Measurements from ENCODE around the gene ART1. TPM values are rescaled to one million over a fixed set of nuclear protein-coding genes. Genes with fewer than 3 reads are reported as not detected.

ART1 gene
- total RNA-seq, 2 donors from 2014 or later: not detected

DNA sequence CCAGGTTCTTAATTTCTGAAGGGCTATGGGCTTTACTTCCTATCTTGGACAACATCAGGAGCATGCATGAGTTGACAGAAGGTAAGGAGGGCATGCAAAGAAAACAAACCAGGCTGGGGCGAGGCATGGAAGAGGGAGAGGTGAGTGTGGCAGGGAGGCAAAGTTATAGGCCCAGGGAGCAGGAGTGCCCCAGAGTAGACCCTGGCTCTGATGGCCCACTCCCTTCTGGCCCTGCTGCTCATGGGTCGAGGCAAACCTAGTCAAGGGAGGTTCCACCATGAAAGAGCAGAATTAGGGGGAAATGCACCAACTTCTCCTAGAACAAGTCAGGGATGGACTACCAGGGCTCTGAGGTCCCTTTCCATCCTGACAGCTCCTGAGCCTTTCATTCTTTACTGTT lies 16.0 kb downstream of the ART1 start:
- Mint-ChIP-seq H3K4me3 (no peak overlapping the region), H3K36me3 (ENCODE audit: low read depth) (peaks cover 7% of the 10 kb centered on the region), H3K27me3 (peaks cover 12% of the 10 kb centered on the region), H3K4me1 (peaks cover 2% of the 10 kb centered on the region), H3K27ac (no peak overlapping the region)
- DNase-seq (no peak), ATAC-seq (no peak)
- H3K9me3 ChIP-seq (ENCODE audit: control insufficient read depth, low read length, poor library complexity, severe bottlenecking): no peaks in the 10 kb centered on the region

DNA sequence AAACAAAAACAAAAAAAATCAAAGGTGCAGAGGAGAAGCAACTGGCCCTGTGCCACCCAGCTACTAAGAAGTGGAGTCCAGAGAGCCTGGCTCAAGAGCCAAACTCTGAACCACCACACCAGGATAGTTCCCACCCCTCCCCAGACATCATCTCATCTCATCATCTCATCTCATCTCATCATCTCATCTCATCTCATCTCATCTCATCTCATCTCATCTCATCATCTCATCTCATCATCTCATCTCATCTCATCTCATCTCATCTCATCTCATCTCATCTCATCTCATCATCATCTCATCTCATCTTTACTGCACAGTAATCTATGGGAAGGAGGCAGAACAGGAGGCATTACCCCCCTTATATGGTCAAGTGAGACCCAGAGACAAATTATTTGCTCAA lies 17.9 kb downstream of the ART1 start:
- no peak for ATAC-seq
- Mint-ChIP-seq H3K27me3 (peaks cover 4% of the 10 kb centered on the region), H3K27ac (no peak overlapping the region), H3K4me1 (peaks cover 2% of the 10 kb centered on the region), H3K4me3 (no peak overlapping the region), H3K36me3 (ENCODE audit: low read depth) (peaks cover 7% of the 10 kb centered on the region)
- DNase-seq: no peak
- no peaks in the 10 kb centered on the region for H3K9me3 ChIP-seq (ENCODE audit: control insufficient read depth, low read length, poor library complexity, severe bottlenecking)

DNA sequence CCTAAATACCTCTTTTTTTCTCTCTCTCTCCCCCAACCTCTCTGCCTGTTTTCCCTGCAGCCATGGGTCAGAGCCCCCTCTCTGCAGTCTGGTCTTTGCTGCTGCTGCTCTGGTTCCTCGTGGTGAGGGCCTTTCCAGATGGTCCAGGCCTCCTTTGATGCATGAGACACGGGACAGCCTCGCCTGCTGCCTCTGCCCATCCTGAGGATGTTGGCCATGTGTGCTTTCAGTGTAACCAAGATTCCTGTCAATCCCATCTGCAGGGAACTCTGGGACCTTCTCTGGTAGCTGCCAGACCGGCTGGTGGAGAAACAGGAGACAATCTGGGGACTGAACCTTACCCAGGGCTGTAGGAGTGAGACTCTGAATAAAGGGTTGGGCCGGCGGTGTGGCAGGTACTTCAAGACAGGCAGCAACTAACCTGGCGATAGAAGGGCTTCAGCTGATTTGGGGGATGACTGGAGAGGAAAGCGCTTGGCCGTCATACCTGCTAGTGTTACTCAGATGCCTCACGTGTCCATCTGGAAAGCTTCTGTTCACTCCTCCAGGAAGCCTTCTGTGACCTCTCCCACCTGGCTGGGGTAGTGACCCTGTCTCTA lies 19.2 kb downstream of the ART1 start:
- Mint-ChIP-seq H3K36me3 (ENCODE audit: low read depth) (peaks cover 7% of the 10 kb centered on the region), H3K4me1 (peaks cover 2% of the 10 kb centered on the region), H3K27me3 (no peaks in the 10 kb centered on the region), H3K27ac (no peak overlapping the region), H3K4me3 (no peak overlapping the region)
- DNase-seq: no peak
- H3K9me3 ChIP-seq (ENCODE audit: control insufficient read depth, low read length, poor library complexity, severe bottlenecking): no peaks in the 10 kb centered on the region
- ATAC-seq: no peak

DNA sequence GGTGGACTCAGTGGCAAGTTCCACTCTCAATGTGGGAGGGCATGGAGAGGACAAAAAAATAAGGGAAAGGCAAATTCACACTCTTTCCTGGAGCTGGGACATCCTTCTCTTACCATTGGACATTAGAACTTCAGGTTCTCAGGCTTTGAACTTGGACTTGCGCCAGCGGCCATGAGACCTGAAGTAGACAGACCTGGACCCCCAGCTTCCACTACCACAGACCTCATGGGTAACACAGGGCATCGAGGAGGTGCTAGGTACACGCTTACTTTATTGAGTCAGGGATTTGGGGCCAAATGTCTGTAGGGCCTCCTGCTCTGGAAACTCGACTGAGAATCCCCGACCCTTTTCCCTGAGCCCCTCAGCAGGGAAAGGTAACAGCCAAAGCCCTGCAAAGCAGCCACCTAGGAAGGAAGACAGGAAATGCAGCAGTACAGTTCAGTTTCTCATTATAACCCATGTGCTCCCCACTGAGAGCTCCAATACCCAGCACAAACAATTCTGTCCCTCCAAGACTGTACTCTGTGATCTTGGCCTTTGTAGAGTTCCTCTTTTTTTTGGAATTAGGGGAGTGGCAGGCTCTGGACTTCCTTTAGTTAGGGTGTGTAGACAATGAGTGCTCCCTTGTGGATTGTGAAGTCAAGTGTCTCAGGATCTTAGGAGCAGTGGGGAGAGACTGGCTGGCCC lies 20.6 kb downstream of the ART1 start:
- ATAC-seq (no peak), DNase-seq (no peak)
- no peak overlapping the region for H3K27ac Mint-ChIP-seq
- H3K27me3 Mint-ChIP-seq: no peaks in the 10 kb centered on the region
- no peak overlapping the region for H3K4me3 Mint-ChIP-seq
- peaks cover 2% of the 10 kb centered on the region for H3K4me1 Mint-ChIP-seq
- peaks cover 10% of the 10 kb centered on the region for H3K36me3 Mint-ChIP-seq (ENCODE audit: low read depth)
- no peaks in the 10 kb centered on the region for H3K9me3 ChIP-seq (ENCODE audit: control insufficient read depth, low read length, poor library complexity, severe bottlenecking)

DNA sequence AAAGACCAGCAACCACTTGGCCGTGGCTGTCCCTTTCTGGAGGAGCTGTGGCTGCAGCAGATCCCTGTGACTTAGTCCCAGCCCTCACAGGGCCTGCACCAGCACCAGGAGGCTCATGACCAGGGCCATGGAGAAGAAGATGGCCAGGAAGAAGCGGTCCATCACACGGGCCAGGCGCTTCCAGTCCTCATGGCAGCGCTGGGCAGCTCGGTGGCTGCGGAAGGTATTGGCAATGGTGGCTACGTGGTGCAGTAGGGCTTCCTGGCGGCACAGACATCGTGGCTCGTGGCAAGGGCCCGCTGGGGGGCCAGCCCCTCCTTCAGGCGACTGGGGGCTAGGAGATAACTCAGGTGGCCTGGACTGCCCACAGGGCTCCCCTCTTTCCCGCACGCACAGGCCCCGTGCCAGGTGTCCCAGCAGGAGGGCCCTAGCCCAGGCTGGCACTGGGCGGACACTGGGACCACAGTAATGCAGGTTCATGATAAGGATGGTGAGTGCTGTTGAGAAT lies 21.1 kb downstream of the ART1 start:
- Mint-ChIP-seq H3K4me3 (no peak overlapping the region), H3K4me1 (peaks cover 2% of the 10 kb centered on the region), H3K27me3 (no peaks in the 10 kb centered on the region), H3K27ac (no peak overlapping the region), H3K36me3 (ENCODE audit: low read depth) (peaks cover 16% of the 10 kb centered on the region)
- DNase-seq (no peak), ATAC-seq (no peak)
- H3K9me3 ChIP-seq (ENCODE audit: control insufficient read depth, low read length, poor library complexity, severe bottlenecking): no peaks in the 10 kb centered on the region

DNA sequence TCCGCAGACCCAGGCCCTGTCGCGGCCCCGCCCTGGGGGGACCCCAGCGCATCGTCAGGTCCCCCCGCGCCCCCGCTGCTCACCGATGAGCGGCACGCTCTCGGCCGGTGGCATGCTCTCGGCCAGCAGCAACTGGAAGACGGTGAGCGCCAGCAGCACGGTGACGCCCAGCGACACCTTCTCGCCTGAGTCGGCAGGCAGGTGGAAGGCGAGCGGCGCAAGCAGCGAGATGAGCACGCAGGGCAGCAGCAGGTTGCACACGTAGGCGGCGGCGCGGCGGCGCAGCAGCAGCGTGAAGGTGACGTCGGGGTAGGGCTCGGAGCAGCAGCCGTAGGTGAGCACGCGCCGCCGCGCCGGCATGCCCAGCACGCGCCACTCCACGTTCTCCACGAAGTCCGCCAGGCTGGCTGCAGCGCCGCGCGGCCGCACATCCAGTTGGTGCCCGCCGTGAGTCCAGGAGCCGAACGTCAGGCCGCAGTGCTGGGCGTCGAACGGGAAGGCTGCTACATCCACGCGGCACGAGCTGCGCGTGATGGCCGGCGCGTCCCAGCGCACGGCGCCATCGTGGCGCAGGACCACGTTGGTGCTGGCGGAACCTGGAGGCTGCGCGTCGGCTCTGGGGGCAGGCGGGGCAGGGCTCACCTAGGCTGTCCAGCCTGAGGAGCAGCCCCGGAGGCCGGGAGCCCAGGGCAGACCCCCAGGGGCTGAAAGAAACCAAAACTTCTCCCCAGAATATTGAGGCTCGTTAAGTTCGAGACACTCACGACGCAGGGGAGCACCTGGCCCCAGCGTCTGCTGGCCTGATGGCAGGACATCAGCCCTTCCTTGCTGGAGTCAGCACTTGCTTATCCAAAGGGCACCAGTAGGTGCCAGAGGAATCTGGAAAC lies 22.5 kb downstream of the ART1 start:
- no peak for ATAC-seq
- Mint-ChIP-seq H3K36me3 (ENCODE audit: low read depth) (peaks cover 20% of the 10 kb centered on the region), H3K4me1 (peaks cover 4% of the 10 kb centered on the region), H3K4me3 (no peak overlapping the region), H3K27ac (no peak overlapping the region), H3K27me3 (no peaks in the 10 kb centered on the region)
- H3K9me3 ChIP-seq (ENCODE audit: control insufficient read depth, low read length, poor library complexity, severe bottlenecking): no peaks in the 10 kb centered on the region
- no peak for DNase-seq

DNA sequence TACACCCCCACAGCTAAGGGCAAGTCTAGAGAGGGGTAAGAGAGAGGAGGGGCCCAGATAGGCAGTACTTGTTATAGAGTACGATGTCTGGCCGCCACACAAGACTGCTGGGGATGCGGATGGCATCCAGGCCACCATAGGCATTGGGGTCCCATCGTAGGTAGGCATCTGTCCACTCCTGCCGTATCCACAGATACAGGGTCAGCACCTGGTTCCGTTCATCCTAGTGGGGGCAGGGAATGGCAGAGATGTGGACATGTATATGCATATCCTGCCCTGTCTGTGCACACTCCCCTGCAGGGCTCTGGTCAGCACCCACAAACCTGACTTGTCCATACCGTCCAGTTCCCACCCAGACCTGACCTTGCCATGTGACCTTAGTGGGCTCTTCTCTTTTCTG lies 24.2 kb downstream of the ART1 start:
- H3K36me3 Mint-ChIP-seq (ENCODE audit: low read depth): peaks cover 20% of the 10 kb centered on the region
- H3K27me3 Mint-ChIP-seq: no peaks in the 10 kb centered on the region
- no peak for DNase-seq
- H3K27ac Mint-ChIP-seq: no peak overlapping the region
- no peak overlapping the region for H3K4me3 Mint-ChIP-seq
- H3K4me1 Mint-ChIP-seq: peaks cover 6% of the 10 kb centered on the region
- no peak for ATAC-seq
- H3K9me3 ChIP-seq (ENCODE audit: control insufficient read depth, low read length, poor library complexity, severe bottlenecking): no peaks in the 10 kb centered on the region

DNA sequence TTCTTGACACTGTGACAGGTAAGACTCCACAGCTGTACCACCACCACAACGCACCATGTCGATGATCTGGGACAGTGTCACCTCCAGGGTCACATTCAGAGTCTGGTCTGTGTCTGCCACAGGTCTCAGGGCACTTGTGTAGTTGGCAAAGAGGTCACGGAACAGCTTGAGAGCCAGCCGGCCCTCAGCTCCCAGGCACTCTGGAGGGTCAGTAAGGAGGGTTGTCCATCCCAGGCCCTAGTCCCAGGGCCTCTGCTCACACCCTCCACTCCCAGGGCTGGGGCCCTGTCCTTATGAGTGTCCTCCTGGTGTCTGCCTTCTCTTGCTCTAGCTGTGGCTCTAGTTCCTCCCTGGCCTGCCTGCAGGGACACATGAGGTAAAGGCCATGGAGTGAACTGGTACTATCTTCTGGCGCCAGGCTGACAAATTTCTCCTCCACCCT lies 24.8 kb downstream of the ART1 start:
- Mint-ChIP-seq H3K4me3 (no peak overlapping the region), H3K27me3 (no peaks in the 10 kb centered on the region), H3K27ac (peak overlapping the region; percentile 59), H3K36me3 (ENCODE audit: low read depth) (peaks cover 20% of the 10 kb centered on the region), H3K4me1 (peaks cover 6% of the 10 kb centered on the region)
- ATAC-seq: no peak
- H3K9me3 ChIP-seq (ENCODE audit: control insufficient read depth, low read length, poor library complexity, severe bottlenecking): no peaks in the 10 kb centered on the region
- DNase-seq: no peak

DNA sequence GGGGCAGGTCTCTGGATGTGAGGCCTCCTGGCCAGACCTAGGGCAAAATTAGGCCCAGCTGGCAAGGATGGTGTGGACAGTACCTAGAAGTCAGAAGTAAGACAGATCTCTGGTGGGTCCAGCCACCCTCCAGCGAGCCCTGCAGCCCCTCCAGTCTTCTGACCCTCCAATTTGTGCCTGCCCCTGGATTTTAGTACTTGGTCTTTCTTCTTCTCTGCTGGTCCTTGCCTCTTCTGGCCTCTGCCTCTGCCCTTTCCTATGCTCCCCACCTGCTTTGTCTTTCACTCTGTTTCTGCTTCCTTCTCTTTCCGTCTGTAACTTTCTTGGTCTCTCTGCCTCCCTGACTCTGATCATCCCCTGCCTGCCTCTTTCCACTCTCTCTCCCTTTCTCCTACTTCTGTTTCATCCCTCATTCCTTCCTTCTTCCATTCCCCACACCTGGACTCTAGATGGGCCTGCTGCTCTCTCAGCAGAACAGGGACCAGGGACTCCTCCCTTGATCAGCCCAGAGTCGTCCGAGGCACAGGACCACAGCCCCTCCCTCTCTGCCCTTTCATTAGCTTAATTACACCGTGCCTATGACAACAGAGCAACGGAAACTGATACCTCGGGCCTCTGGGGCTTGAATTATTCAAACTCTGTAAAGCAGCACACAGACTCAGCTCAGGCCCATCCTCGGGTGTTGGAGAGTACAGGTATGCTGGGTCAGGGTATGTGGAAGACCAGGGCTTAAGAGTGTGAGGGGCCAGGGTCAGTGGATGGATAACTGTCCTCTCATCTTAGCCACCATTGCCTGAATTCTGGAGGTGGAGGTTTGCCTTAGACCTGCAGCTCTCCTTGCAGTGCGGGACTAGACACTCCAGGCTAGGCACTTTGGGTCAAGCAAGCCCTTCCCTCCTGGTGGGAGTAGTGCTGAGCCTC lies 26.7 kb downstream of the ART1 start, which contains the start of gene CHRNA10:
Gene CHRNA10, minus strand, starts transcription at position 51 of the 921 bp plus-strand sequence. CDS start 72 bp downstream, outside the sequence.
- Mint-ChIP-seq H3K4me1 (peaks cover 6% of the 10 kb centered on the region), H3K27ac (peak within 1 kb of the TSS; percentile 59), H3K36me3 (ENCODE audit: low read depth) (peaks cover 22% of the 10 kb centered on the region), H3K27me3 (no peaks in the 10 kb centered on the region), H3K4me3 (no peak within 1 kb of the TSS)
- DNase-seq (no peak), ATAC-seq (no peak)
- no peaks in the 10 kb centered on the region for H3K9me3 ChIP-seq (ENCODE audit: control insufficient read depth, low read length, poor library complexity, severe bottlenecking)

DNA sequence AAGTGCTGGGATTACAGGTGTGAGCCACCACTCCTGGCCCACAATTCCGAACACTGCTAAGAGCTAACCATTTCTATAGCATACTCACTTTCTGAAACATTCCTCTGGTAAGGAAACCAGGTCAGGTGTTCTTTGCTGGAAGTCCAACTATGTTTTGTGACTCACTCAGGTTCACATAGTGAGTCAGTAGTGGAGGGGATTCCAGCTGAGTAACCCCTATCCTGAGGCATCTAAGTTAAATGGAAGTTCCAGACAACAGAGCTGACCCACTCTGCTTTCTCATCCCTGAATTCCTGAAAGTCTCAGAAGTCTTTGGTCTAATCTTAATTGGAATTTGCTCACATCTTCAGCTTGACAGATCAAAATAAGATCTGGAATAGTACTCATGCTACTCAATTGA lies 29.3 kb downstream of the ART1 start:
- Mint-ChIP-seq H3K4me3 (no peak overlapping the region), H3K27ac (no peak overlapping the region), H3K27me3 (no peaks in the 10 kb centered on the region), H3K4me1 (peaks cover 6% of the 10 kb centered on the region), H3K36me3 (ENCODE audit: low read depth) (peaks cover 24% of the 10 kb centered on the region)
- no peak for DNase-seq
- no peak for ATAC-seq
- H3K9me3 ChIP-seq (ENCODE audit: control insufficient read depth, low read length, poor library complexity, severe bottlenecking): no peaks in the 10 kb centered on the region

DNA sequence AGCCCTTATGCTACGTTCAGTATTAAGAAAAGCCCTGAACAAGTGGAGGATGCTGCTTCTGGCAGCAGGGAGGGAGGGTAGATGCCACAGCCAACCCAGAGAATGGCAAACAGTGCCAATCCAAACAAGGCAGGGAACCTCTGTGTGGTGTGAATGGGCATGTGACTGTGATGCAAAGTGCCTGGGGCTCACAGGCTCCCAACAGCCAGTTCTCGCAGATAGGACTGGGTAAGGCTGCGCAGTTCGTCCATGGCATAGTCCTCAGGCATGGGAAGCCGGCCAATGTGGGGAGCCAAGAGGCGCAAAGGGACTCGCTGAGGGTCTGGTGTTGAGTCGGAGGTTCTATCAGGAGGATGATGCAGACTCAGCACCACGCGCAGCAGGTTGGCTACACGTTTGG lies 31.0 kb downstream of the ART1 start:
- no peaks in the 10 kb centered on the region for H3K9me3 ChIP-seq (ENCODE audit: control insufficient read depth, low read length, poor library complexity, severe bottlenecking)
- Mint-ChIP-seq H3K27ac (no peak overlapping the region), H3K4me1 (peaks cover 6% of the 10 kb centered on the region), H3K27me3 (no peaks in the 10 kb centered on the region), H3K4me3 (no peak overlapping the region), H3K36me3 (ENCODE audit: low read depth) (peaks cover 20% of the 10 kb centered on the region)
- no peak for DNase-seq
- ATAC-seq: no peak

DNA sequence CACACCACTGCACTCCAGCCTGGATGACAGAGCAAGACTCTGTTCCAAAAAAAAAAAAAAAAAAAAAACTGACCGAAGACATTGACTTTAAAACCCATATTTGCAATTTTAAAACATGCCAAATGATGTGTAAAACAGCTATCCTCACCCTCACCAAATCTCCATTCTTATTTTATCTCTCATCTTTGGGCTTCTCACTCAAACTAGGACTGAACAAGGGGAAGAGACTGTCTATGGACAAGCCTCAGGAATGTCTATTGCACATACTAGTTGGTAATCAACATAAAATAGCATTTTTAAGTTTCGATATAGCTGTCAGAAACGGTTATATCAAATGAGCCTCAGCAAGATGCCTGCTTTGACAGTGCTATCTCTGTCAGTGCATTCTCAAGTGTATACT lies 34.1 kb downstream of the ART1 start:
- peak overlapping the region; percentile 39 for H3K27ac Mint-ChIP-seq
- peak overlapping the region; percentile 25 for H3K4me3 Mint-ChIP-seq
- H3K4me1 Mint-ChIP-seq: peaks cover 2% of the 10 kb centered on the region
- ATAC-seq (no peak), DNase-seq (no peak)
- peaks cover 12% of the 10 kb centered on the region for H3K36me3 Mint-ChIP-seq (ENCODE audit: low read depth)
- H3K9me3 ChIP-seq (ENCODE audit: control insufficient read depth, low read length, poor library complexity, severe bottlenecking): no peaks in the 10 kb centered on the region
- H3K27me3 Mint-ChIP-seq: no peaks in the 10 kb centered on the region
